Stimulated activated CD8-positive, alpha-beta memory T cell treated with anti-CD3 and anti-CD28 coated beads, Interleukin-15, amount 100 ng/mL, for 48 hours (primary cell): ENCODE data around the gene PLEK.
"Not testable (repeated sequence)": the region's sequence is repeated elsewhere in the genome, so short reads cannot be mapped to it uniquely, and the experiment has no call there.

Experiments used
- DNase-seq, 2 donors: peaks; one replicate each; pipeline ENCODE4 v3.0.0-alpha.2; 2020; ENCODE audit warnings: low read depth in 2 of 2

Gene PLEK

DNA sequence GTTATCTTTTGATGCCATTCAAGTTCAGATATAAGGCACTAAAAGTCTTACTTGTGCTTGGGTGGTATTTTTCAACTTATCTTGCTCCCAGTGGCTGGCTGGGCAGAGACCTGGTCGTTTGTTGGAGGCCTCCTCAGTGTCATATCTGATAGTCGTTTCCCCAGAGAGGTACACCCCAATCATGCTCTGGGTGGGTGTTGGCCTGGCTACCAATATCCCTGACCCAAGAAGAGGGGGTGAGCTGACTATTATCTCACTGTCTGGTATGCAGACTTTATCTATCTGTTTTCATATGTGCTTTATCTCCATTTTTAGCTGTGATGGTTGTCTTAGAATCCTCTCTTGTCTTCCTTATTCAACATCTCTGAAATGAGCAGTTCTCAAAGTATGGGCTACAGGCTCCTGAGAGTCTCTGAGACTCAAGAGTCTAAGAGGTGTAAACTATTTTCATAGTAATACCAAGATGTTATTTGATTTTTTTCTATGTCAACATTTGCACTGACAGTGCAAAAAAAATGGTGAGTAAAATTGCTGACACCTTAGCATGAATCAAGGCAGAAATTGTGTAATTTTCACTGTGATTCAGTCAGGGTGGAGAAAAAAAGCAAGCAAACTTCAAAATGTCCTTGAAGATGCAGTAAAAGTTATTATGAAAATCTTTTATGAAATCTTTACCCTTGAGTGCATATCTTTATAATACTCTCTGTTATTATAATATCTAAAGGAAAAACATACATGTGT, 12.3 kb upstream of the PLEK start:
- no peak for DNase-seq

- DNase-seq: no peak
Measured at GRCh38 chr2:68356599-68357239, 8.4 kb upstream of the PLEK start.

- DNase-seq: no peak
Measured at GRCh38 chr2:68357605-68358337, 7.3 kb upstream of the PLEK start.

GRCh38 chr2:68359889-68360288, 5.2 kb upstream of the PLEK start:
- no peak for DNase-seq

GRCh38 chr2:68362069-68362468, 3.0 kb upstream of the PLEK start:
- DNase-seq: peak; percentile 61 to 63

DNA sequence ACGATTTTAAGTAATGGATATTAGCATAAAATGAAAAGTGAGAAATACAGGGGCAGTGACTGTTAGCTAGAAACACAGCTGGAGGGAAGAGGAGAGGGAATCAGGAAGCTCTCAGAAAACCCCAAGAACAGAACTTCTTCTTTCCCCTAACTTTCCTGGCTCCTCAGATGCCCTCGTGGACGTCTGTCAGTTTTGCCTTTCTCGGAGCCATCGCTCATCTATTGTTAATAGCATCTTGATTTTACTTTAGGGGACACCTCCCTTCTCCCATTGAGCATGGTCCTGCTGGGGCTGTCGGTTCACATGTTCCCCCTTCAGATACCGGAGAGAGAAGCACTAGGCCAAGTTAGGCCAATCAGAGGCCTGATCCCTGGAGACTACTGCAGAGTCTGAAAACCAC, 2.3 kb upstream of the PLEK start:
- no peak for DNase-seq

DNA sequence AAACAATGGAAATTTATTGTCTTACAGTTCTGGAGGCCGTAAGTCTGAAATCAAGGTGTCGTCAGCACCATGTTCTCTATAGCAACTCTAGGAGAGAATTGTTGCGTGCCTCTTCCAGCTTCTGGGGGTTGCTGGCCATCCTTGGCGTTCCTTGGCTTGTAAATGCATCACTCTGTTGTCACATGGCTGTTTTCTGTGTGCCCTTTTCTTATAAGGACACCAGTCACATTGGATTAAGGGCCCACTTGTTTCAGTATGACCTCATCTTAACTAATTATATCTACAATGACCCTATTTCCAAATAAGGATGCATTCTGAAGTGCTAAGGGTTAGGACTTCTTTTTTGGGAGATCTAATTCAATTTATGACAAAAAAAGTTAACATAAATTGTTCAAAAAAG, 1.4 kb upstream of the PLEK start:
- DNase-seq: no peak

DNA sequence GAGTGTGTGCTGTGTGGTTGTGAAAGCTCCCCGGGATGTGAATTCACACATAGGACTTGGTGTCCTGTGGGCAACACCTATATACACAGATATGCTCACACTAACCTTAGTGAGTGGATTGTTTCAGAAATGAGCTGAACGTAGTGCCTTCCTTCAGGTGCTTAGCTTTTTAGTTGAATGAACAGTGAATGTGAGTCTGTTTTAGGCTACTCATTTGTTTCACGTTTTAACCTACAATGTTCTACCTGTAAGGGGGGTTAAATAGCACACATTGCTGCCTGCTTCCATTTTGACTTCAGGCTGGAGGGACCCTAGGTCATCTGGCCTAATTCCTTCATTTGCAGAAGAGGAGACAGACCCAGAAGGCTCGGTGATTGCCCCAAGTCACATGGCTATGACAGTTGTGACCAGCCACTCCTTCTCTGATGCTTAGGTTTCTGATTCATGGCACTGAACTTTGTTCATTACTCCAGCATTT, 1.0 kb downstream of the PLEK start:
- no peak for DNase-seq

- DNase-seq: no peak
Measured at GRCh38 chr2:68367953-68368653, 3.0 kb downstream of the PLEK start.

DNA sequence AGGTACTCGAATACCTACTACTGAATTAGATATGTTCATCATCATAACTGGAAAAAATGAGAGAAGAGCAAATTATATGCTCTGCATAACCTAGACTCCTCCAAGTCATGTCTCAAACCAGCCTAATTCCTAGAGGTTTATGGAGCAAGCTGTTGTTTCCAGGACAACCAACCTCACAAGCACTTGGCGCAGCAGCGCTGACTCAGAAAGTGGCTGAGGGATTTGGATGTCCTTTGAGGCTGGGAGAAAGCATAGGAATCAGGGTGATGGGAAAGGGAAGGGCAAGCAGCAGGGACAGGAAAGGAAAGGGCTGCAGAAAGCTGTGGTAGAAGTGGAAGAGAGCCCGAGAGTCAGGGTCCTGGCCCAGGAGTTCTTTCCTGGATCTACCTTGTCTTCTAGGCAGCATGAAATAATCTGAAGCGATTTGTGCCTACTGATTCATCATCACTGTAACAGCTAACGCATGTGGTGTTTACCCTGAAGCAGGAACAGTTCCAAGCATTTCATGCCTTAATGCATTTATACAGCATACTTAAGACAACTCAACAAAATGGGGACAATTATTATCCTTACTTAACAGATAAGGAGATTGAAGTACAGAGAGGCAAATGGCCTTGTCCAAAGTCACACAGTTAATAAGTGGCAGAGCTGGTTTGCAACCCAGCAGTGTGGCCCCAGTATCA, 3.7 kb downstream of the PLEK start:
- no peak for DNase-seq

DNA sequence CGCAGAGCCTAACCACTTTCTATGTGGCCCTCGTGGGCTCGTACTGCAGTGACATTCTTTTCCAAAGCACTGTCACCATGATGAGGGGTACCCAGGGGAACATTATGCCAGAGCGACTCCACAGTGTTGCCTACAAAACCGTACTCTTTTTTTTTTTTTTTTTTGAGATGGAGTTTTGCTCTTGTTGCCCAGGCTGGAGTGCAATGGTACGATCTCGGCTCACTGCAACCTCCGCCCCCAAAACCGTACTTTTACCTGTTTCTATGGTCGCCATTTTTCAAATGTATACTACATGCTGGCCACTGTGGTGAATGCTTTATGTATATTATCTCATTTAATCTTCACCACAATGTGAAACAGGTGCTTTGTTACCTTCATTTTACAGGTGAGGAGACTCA, 4.3 kb downstream of the PLEK start:
- no peak for DNase-seq

GRCh38 chr2:68371138-68371537, 6.1 kb downstream of the PLEK start:
- no peak for DNase-seq

GRCh38 chr2:68371581-68371980, 6.5 kb downstream of the PLEK start:
- no peak for DNase-seq

DNA sequence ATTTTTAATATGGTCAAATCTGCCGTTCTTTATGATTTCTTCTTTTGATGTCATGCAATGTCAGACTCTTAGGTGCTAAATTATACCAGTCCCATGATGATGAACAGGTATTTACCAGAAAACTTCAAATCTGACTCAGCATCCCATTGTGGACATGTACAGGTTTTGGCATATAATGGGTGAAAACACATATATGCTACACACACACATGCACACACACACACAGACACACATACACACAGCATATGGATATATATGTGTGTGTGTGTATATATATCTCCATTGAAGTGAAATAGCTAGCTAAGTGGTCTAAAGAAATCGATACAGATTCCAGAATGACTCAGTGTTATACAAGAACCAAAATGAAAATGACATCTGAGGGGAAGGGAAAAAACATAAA, 7.4 kb downstream of the PLEK start:
- DNase-seq: no peak

GRCh38 chr2:68374184-68374583, 9.1 kb downstream of the PLEK start:
- DNase-seq: no peak

- DNase-seq: no peak
Measured at GRCh38 chr2:68375582-68375981, 10.5 kb downstream of the PLEK start.

DNA sequence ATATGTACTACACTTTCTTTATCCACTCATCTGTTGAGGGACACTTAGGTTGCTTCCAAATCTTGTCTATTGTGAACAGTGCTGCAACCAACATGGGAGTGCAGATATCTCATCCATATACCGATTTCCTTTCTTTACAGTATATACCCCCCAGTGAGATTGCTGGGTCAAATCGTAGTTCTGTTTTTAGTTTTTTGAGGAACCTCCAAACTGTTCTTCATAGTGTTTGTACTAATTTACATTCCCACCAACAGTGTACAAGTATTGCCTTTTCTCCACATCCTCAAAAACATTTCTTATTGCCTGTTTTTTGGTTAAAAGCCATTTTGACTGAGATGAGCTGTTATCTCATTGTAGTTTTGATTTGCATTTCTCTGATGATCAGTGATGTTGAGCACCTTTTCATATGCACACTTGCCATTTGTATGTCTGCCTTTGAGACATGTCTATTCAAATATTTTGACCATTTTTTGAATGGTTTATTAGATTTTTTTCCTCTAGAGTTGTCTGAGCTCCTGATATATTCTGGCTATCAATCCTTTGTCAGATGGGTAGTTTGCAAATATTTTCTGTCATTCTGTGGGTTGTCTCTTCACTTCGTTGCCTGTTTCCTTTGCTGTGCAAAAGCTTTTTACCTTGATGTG, 12.2 kb downstream of the PLEK start:
- no peak for DNase-seq

GRCh38 chr2:68378779-68379178, 13.7 kb downstream of the PLEK start:
- DNase-seq: not testable (repeated sequence)

GRCh38 chr2:68379184-68379708, 14.2 kb downstream of the PLEK start:
- DNase-seq: peak; percentile 13 to 33

DNA sequence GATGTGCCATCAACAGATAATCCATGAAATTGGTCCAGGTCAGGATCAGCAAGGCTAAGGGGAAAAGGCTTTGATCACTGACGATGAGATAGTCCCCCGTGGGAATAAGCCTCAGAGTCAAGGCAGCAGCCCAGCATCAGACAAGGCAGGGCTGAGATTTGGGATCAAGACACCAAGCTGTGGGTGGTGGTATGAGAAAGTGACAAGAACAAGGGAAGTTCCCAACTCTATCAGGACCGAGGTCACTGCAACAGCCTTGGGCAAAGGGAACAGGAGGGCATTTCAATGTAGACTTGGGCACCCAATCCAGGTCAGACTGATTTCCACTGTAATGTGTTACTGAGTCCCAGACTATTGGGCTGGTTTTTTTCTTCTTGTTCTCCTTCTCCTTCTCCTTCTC, 18.7 kb downstream of the PLEK start:
- DNase-seq: no peak
